Measurements from ENCODE around the gene TXN2. TPM values are rescaled to one million over a fixed set of nuclear protein-coding genes. Genes with fewer than 3 reads are reported as not detected.
A peak's percentile ranks its signal among the peaks of the same experiment; 100 is the strongest.

The TXN2 gene
- total RNA-seq, 4 donors from 2014 or later, result 34.9 to 56.5 (median 47.2) TPM

DNA sequence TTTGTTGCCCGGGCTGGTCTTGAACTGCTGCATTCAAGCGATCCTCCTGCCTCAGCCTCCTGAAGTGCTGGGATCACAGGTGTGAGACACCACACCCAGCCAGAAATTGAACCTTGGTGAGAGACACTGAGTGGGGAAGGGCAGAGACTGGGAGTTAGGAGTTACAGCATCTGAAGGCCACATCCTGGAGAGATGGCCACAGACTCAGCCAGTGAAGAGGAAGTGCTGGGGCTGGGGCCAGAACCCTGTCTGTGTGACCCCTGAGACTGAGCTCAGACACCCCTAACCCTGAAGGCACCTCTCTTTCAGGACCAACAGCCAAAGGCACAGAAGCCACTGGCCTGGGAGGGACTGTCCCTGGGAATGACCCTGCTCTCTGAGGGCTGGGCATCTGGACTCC, 33.8 kb downstream of the TXN2 start:
- Histone ChIP-seq H3K27ac (replicated peaks in 1 of 4) (peak overlapping the region in 3 of 4 donors; percentile 4 to 97 (median 36)), H3K36me3 (no peaks in the 10 kb centered on the region), H3K4me3 (no peak overlapping the region), H3K27me3 (no peaks in the 10 kb centered on the region), H3K4me1 (peaks cover 38 to 61% (median 56%) of the 10 kb centered on the region in 4 donors), H3K9me3 (no peaks in the 10 kb centered on the region)
- WGBS, result 100% methylated on average over 2 of the region's 2 CpGs
- DNase-seq (ENCODE audit: extremely low spot score), result no peak
- TF ChIP-seq EP300 (IDR thresholded peaks at IDR 0.05), result no peak
- no peak for TF ChIP-seq POLR2AphosphoS5 (IDR thresholded peaks at IDR 0.05)
- TF ChIP-seq POLR2A (IDR thresholded peaks at IDR 0.05; ENCODE audit: low read depth), result no peak
- TF ChIP-seq, protein P1, sequence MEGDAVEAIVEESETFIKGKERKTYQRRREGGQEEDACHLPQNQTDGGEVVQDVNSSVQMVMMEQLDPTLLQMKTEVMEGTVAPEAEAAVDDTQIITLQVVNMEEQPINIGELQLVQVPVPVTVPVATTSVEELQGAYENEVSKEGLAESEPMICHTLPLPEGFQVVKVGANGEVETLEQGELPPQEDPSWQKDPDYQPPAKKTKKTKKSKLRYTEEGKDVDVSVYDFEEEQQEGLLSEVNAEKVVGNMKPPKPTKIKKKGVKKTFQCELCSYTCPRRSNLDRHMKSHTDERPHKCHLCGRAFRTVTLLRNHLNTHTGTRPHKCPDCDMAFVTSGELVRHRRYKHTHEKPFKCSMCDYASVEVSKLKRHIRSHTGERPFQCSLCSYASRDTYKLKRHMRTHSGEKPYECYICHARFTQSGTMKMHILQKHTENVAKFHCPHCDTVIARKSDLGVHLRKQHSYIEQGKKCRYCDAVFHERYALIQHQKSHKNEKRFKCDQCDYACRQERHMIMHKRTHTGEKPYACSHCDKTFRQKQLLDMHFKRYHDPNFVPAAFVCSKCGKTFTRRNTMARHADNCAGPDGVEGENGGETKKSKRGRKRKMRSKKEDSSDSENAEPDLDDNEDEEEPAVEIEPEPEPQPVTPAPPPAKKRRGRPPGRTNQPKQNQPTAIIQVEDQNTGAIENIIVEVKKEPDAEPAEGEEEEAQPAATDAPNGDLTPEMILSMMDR (IDR thresholded peaks at IDR 0.05), result no peak
- intact Hi-C loops (cut with DNase I), result loop anchor here (10.0 kb wide), 1 partner anchor 53 kb away; no protein-coding TSS in a partner anchor

DNA sequence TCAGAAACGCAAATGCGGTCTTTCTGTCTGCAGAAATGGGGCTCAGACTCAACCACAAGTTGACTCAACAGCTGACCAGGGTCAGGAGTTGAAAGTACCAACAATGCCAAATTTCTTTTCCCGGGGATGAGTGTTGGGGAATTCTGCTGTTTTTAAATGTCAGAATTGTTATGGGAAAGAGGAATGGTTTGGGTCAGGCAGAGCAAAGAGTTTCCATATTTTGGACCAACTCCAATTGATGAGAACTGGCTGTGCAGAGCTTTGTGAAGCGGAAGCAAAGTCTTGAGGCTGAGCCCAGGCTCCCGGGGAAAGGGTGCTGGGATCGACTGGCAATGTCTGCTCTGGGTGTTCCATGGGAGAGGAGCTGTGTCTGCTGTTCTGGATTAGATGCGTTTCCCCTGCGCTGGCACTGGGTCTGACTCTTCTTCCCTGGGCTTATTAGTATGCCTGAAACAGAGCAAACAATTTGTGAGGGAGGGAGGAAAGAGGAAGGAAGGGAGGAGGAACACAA, 36.2 kb downstream of the TXN2 start:
- H3K27ac ChIP-seq (replicated peaks in 1 of 4), result peak overlapping the region; percentile 54 to 81 (median 68)

DNA sequence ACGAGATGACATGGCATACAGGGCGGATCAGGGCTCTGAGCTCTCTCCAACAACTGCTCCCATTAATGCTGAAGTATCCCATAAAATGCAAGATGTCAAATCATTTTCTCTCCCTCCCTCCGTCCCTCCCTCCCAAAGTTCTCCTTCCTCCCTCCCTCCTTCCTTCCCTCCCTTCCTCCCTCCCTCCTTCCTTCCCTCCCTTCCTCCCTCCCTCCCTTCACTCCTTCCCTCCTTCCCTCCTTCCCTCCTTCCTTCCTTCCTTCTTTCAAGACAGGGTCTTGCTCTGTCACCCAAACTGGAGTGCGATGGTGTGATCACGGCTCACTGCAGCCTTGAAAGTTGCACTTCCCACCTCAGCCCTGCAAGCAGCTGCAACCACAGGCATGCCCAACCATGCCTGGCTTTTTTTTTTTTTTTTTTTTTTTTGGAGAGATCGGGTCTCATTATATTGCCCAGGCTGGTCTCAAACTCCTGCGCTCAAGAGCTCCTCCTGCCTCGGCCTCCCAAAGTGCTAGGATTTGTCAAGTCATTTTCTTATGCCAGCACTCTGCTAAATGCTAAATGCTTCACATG, 38.2 kb downstream of the TXN2 start:
- intact Hi-C loops (cut with DNase I), result loop anchor here (10.0 kb wide), 1 partner anchor 48 kb away; no protein-coding TSS in a partner anchor
- Histone ChIP-seq H3K36me3 (no peaks in the 10 kb centered on the region), H3K4me3 (no peak overlapping the region), H3K27me3 (no peaks in the 10 kb centered on the region), H3K27ac (replicated peaks in 1 of 4) (no peak overlapping the region), H3K9me3 (no peaks in the 10 kb centered on the region), H3K4me1 (peaks cover 7 to 33% (median 24%) of the 10 kb centered on the region in 4 donors)
- 84% methylated on average over 8 of the region's 8 CpGs for WGBS
- TF ChIP-seq, protein P1 (IDR thresholded peaks at IDR 0.05), result no peak
- TF ChIP-seq EP300 (IDR thresholded peaks at IDR 0.05), result no peak
- TF ChIP-seq POLR2AphosphoS5 (IDR thresholded peaks at IDR 0.05), result no peak
- TF ChIP-seq POLR2A (IDR thresholded peaks at IDR 0.05; ENCODE audit: low read depth), result no peak
- no peak for DNase-seq (ENCODE audit: extremely low spot score)

More for the DNA sequence above, 36.2 kb downstream of the TXN2 start:
- Histone ChIP-seq H3K9me3 (no peaks in the 10 kb centered on the region), H3K4me3 (no peak overlapping the region), H3K27me3 (no peaks in the 10 kb centered on the region), H3K36me3 (no peaks in the 10 kb centered on the region), H3K4me1 (peaks cover 19 to 39% (median 35%) of the 10 kb centered on the region in 4 donors)
- WGBS, result 42% methylated on average over 8 of the region's 8 CpGs
- intact Hi-C loops (cut with DNase I), result loop anchor here (10.0 kb wide), 1 partner anchor 50 kb away; no protein-coding TSS in a partner anchor
- TF ChIP-seq POLR2AphosphoS5 (IDR thresholded peaks at IDR 0.05) (peak; percentile 29 to 62), EP300 (IDR thresholded peaks at IDR 0.05) (no peak), POLR2A (IDR thresholded peaks at IDR 0.05; ENCODE audit: low read depth) (no peak)
- TF ChIP-seq, protein P1 (IDR thresholded peaks at IDR 0.05), result no peak
- DNase-seq (ENCODE audit: extremely low spot score), result no peak

DNA sequence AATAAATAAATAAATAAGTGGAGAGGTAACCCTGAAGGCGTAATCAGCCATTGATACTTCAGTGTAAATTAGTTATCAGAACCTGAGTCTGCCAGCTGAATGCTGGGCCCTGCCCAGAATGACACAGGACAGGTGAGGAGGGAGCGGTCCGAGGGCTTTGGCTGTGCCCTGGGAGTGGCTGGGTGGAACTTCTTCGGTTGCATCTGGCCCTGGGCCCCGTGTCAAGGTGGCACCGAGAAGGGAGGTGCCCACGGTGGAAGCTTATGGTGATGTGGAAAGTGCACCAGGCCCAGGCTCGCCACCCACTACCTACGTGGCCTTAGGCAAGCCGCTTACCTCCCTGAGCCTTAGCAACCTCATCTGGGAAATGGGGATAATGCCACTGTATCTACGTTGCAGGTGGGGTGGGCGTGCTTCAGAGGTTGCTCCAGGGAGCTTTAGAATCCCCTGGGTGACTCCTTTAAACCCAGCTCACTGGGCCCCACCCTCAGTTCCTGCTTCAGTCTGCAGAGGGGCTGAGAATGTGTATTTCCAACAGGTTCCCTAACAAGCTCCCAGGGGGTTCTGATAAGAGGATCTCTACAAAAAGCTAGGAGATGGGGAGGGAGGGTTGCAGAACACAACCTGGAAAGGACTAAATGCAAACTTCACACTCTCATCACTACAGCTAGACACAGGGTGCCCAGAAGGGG, 38.8 kb downstream of the TXN2 start:
- H3K27ac ChIP-seq (replicated peaks in 1 of 4), result no peak overlapping the region
- TF ChIP-seq POLR2AphosphoS5 (IDR thresholded peaks at IDR 0.05) (no peak), EP300 (IDR thresholded peaks at IDR 0.05) (no peak), POLR2A (IDR thresholded peaks at IDR 0.05; ENCODE audit: low read depth) (no peak)
- TF ChIP-seq, protein P1 (IDR thresholded peaks at IDR 0.05), result no peak
- H3K4me1 ChIP-seq, result peaks cover 7 to 31% (median 22%) of the 10 kb centered on the region in 4 donors
- 91% methylated on average over 10 of the region's 12 CpGs for WGBS
- H3K4me3 ChIP-seq, result no peak overlapping the region
- intact Hi-C loops (cut with DNase I), result loop anchor here (10.0 kb wide), 1 partner anchor 48 kb away; no protein-coding TSS in a partner anchor
- H3K27me3 ChIP-seq, result no peaks in the 10 kb centered on the region
- no peak for DNase-seq (ENCODE audit: extremely low spot score)
- no peaks in the 10 kb centered on the region for H3K36me3 ChIP-seq
- H3K9me3 ChIP-seq, result no peaks in the 10 kb centered on the region

All from esophagus muscularis mucosa (tissue), 4 donors.